Measurements from ENCODE around the gene UROC1. TPM values are rescaled to one million over a fixed set of nuclear protein-coding genes. Genes with fewer than 3 reads are reported as not detected.

Gene UROC1
- total and polyA plus RNA-seq, 2 donors (not counting 1 experiment from before 2014, with no cell fraction given) = not detected

DNA sequence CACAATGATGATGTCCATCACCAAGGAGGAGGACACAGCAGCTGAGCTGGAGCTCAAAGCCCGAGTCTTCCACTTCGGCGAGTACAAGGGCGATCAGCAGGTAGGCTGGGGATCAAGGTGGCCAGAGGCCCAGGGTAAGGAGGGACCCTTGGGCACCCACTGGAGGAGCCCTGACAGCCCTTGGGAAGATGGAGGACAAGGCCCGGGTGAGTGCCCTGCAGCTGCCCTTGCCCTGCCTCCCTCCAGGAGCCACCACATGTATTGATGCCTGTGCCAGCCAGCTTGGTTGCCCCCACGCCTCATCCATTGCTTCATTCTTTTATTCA, 84.5 kb downstream of the UROC1 start:
- no peak overlapping the region for H3K9ac ChIP-seq (ENCODE audit: low read length)
- H3K9me3 Mint-ChIP-seq (ENCODE audit: insufficient read depth) = no peaks in the 10 kb centered on the region
- H4K20me1 ChIP-seq (ENCODE audit: control insufficient read depth, insufficient read depth, low read length, poor library complexity, severe bottlenecking) = no peaks in the 10 kb centered on the region
- no peak overlapping the region for H2AFZ ChIP-seq (ENCODE audit: insufficient read depth, low read depth, low read length, poor library complexity, severe bottlenecking)
- H3K4me1 ChIP-seq (ENCODE audit: control insufficient read depth in 2 of 2, insufficient read depth in 2 of 2, low read length in 2 of 2) = no peaks in the 10 kb centered on the region
- WGBS (ENCODE audit: insufficient coverage) = 100% methylated on average over 4 of the region's 6 CpGs
- no peaks in the 10 kb centered on the region for H3K27me3 ChIP-seq (replicated peaks in 1 of 4; ENCODE audit: control extremely low read depth in 1 of 4, control insufficient read depth in 3 of 4, insufficient read depth in 4 of 4, low read length in 3 of 4)
- ChIA-PET CTCF (no interaction called here), POLR2A (no interaction called here)
- H3K79me2 ChIP-seq (ENCODE audit: control insufficient read depth, insufficient read depth, low read length) = no peaks in the 10 kb centered on the region
- no peak overlapping the region for H3K4me2 ChIP-seq (replicated peaks; ENCODE audit: low read depth, low read length, poor library complexity, severe bottlenecking)
- peaks cover 0 to 8% (median under 1%) of the 10 kb centered on the region in 3 donors for H3K9me3 ChIP-seq (ENCODE audit: control extremely low read depth in 1 of 3, control insufficient read depth in 2 of 3, insufficient read depth in 1 of 3, low read length in 2 of 3)
- H3K4me1 Mint-ChIP-seq = no peaks in the 10 kb centered on the region
- no peak overlapping the region for H3K4me3 ChIP-seq (ENCODE audit: control extremely low read depth in 1 of 5, extremely low read depth in 1 of 5, insufficient read depth in 1 of 5, low read depth in 2 of 5, low read length in 4 of 5)
- no peak for ATAC-seq (ENCODE audit: low read depth)
- H3K27me3 Mint-ChIP-seq = no peaks in the 10 kb centered on the region
- no peak overlapping the region for H3K4me3 Mint-ChIP-seq
- intact Hi-C loops (cut with micrococcal nuclease) = no loop called here
- peaks cover 0 to 17% of the 10 kb centered on the region in 2 experiments for H3K36me3 ChIP-seq (replicated peaks in 1 of 2; ENCODE audit: control extremely low read depth in 1 of 2, control insufficient read depth in 1 of 2, extremely low read depth in 1 of 2, insufficient read depth in 2 of 2, low read length in 1 of 2)
- no peak for DNase-seq
- no peak overlapping the region for H3K27ac Mint-ChIP-seq
- TF ChIP-seq, protein P1, sequence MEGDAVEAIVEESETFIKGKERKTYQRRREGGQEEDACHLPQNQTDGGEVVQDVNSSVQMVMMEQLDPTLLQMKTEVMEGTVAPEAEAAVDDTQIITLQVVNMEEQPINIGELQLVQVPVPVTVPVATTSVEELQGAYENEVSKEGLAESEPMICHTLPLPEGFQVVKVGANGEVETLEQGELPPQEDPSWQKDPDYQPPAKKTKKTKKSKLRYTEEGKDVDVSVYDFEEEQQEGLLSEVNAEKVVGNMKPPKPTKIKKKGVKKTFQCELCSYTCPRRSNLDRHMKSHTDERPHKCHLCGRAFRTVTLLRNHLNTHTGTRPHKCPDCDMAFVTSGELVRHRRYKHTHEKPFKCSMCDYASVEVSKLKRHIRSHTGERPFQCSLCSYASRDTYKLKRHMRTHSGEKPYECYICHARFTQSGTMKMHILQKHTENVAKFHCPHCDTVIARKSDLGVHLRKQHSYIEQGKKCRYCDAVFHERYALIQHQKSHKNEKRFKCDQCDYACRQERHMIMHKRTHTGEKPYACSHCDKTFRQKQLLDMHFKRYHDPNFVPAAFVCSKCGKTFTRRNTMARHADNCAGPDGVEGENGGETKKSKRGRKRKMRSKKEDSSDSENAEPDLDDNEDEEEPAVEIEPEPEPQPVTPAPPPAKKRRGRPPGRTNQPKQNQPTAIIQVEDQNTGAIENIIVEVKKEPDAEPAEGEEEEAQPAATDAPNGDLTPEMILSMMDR (IDR thresholded peaks at IDR 0.05) = no peak
- TF ChIP-seq EZH2 (IDR thresholded peaks at IDR 0.05; ENCODE audit: borderline replicate concordance, insufficient read depth, low read depth, low read length, poor library complexity, severe bottlenecking) = no peak
- H3K27ac ChIP-seq (ENCODE audit: low read length in 2 of 2) = no peak overlapping the region

DNA sequence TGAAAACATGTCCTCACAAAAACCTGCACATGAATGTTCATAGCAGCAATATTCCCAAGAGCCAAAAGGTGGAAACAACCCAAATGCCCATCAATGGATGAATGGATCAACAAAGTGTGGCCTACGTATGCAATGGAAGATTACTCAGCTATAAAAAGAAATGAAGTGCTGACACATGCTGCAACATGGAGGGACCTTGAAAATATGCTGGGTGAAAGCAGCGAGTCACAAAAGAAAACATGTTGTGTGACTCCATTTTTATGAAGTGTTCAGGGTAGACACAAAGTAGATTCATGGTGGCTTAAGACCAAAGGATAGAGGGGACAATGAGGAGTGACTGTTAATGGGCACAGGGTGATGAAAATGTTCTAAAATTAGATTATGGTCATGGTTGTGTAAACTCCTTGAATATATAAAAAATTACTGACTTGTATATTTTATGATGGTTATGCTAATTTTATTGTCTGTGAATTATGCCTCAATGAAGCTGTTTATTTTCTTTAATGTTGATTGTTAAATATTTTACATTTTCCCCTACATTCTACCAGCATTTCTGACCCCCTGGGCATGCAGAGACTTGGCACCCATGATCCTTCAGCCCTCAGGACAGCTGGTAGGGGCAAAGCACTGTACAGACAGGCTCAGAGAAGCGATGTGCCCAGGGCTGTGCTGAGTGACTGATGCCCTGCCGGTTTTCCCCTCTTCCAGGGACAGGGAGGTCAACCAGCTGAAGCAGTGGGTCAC, 85.0 kb downstream of the UROC1 start:
- CTCF ChIA-PET = no interaction called here

More for the DNA sequence above, 85.0 kb downstream of the UROC1 start:
- Histone ChIP-seq H3K36me3 (replicated peaks in 1 of 2; ENCODE audit: control extremely low read depth in 1 of 2, control insufficient read depth in 1 of 2, extremely low read depth in 1 of 2, insufficient read depth in 2 of 2, low read length in 1 of 2) (peaks cover 0 to 13% of the 10 kb centered on the region in 2 experiments), H4K20me1 (ENCODE audit: control insufficient read depth, insufficient read depth, low read length, poor library complexity, severe bottlenecking) (no peaks in the 10 kb centered on the region), H3K4me1 (ENCODE audit: control insufficient read depth in 2 of 2, insufficient read depth in 2 of 2, low read length in 2 of 2) (no peaks in the 10 kb centered on the region), H3K4me3 (ENCODE audit: control extremely low read depth in 1 of 5, extremely low read depth in 1 of 5, insufficient read depth in 1 of 5, low read depth in 2 of 5, low read length in 4 of 5) (no peak overlapping the region), H3K79me2 (ENCODE audit: control insufficient read depth, insufficient read depth, low read length) (no peaks in the 10 kb centered on the region), H3K27ac (ENCODE audit: low read length in 2 of 2) (no peak overlapping the region), H3K9me3 (ENCODE audit: control extremely low read depth in 1 of 3, control insufficient read depth in 2 of 3, insufficient read depth in 1 of 3, low read length in 2 of 3) (peaks cover 0 to 8% (median 6%) of the 10 kb centered on the region in 3 donors), H3K9ac (ENCODE audit: low read length) (no peak overlapping the region), H3K27me3 (replicated peaks in 1 of 4; ENCODE audit: control extremely low read depth in 1 of 4, control insufficient read depth in 3 of 4, insufficient read depth in 4 of 4, low read length in 3 of 4) (no peaks in the 10 kb centered on the region), H3K4me2 (replicated peaks; ENCODE audit: low read depth, low read length, poor library complexity, severe bottlenecking) (no peak overlapping the region), H2AFZ (ENCODE audit: insufficient read depth, low read depth, low read length, poor library complexity, severe bottlenecking) (no peak overlapping the region)
- Mint-ChIP-seq H3K27me3 (no peaks in the 10 kb centered on the region), H3K27ac (no peak overlapping the region), H3K4me1 (no peaks in the 10 kb centered on the region), H3K9me3 (ENCODE audit: insufficient read depth) (peaks cover 2% of the 10 kb centered on the region), H3K4me3 (no peak overlapping the region)
- TF ChIP-seq EZH2 (IDR thresholded peaks at IDR 0.05; ENCODE audit: borderline replicate concordance, insufficient read depth, low read depth, low read length, poor library complexity, severe bottlenecking) = no peak
- TF ChIP-seq, protein P1 (IDR thresholded peaks at IDR 0.05) = no peak
- intact Hi-C loops (cut with micrococcal nuclease) = no loop called here
- ATAC-seq (ENCODE audit: low read depth) = no peak
- POLR2A ChIA-PET = no interaction called here
- WGBS (ENCODE audit: insufficient coverage) = 88% methylated on average over 4 of the region's 4 CpGs
- DNase-seq = no peak
